GM19043 (cell line): Measurements from ENCODE around the gene RBBP8NL.

Experiments
- ATAC-seq: cut with Tn5 transposase; IDR thresholded peaks from one replicate; pipeline ENCODE4 v1.9.1; 2021; ENCODE audit warnings: low read depth; ENCODE audit not compliant: unreplicated experiment

RBBP8NL gene

DNA sequence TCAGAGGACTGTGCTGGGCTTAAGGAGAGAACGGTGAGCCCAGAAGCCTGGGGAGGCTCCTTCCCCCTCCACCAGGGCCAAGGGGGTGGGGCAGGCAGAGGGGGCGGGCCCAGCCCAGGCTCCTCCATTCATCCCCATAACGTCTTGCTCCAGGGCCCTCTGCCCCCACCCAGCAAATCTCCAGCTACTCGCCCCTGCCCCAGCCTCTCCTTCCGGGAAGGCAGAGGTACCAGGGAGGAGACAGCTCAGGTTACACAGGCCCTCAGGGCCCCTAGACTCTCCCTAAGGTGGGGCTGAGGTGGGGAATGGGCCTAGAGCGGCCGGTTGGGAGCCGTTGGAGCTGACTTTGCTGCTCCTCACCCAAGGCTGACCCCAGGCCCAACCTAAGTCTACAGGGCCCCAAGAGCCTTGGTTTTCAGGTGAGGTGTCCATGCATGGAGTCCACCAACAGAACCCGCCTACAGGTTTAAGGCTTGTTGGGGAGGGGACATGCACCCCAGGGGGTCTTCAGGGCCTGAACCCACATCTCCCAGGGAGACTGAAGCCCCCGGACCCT is 61.4 kb downstream of the RBBP8NL start:
- ATAC-seq: no peak

DNA sequence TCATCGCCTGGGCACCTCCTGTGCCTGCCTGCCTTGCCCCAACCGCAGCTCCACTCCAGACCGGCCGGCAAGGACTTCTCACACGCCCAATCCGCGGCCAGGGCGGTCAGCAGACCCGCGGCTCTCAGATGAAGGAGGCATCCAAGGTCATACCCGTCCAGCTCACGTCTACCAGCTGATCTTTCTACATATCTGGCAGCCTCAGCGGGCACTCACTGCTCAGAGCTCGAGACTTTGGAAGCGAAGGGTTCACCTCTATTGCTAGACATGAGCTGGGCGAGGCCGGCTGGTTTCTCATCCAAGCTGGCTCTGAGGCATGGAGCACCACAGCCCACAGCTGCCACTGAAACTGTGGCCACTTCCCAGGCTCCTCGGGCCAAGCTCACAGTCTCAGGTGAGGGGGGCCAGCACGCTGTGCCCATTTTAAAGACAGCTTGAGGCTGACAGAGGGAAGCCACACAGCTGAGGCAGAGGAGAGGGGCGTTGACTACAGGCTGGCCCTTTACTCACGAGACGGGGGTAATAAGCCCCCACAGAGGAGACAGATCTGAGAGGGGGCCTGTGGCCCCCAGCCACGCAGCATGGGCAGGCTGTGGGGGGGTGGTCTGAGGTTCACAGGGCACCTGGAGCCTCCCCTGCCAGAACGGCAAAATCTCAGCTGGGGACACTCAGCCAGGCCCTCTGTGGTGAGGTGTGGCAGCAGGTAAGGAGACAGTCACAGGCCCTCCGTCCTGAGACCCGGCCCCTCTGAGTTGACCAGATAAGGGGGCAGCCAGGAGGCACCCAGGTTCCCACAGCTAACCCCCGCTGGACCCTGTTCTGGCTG is 62.2 kb downstream of the RBBP8NL start:
- ATAC-seq: no peak

DNA sequence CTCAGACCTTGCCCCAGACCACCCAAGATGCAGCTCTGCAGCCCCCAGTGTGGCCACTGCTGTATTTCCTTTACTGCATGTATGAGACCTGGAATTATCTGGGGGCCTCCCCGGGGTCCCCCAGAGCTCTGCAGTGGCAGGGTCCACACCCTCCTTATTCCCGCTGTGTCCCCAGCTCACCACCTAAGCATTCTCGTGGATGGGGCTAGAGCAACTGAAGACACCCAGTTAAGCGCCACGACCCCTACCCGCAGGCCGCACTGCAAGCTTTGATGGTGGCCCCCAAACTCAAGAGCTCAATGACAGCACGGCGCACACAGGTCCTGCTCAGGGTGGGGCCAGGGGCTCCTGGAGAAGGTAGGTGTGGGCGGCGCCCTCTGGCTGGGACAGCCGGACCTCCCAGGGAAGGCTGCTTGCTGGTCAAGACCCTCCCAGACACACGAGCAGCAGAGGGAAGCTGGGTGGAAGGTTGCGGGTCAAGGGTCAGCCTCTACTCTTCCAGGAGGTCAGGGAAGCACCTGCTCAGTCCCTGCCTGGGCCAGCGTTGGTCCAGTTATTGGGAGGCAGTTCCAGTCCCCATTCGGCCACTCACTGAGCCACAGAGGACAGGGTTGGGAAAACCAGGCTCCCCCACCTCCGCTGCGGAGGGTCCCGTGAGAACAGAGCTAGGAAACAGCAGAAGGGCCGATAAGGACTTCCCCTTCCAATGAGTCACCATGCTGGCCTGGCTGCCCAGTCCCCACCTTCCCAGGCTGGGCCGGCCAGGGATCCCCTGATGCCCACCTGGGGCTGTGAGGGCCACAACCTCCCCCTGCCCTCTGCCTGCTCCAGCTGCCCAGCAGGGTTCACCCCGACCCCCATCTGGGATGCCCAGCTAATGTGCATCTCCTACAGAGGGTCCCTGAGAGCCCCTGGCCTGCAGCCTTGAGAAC is 63.2 kb downstream of the RBBP8NL start:
- ATAC-seq: no peak

DNA sequence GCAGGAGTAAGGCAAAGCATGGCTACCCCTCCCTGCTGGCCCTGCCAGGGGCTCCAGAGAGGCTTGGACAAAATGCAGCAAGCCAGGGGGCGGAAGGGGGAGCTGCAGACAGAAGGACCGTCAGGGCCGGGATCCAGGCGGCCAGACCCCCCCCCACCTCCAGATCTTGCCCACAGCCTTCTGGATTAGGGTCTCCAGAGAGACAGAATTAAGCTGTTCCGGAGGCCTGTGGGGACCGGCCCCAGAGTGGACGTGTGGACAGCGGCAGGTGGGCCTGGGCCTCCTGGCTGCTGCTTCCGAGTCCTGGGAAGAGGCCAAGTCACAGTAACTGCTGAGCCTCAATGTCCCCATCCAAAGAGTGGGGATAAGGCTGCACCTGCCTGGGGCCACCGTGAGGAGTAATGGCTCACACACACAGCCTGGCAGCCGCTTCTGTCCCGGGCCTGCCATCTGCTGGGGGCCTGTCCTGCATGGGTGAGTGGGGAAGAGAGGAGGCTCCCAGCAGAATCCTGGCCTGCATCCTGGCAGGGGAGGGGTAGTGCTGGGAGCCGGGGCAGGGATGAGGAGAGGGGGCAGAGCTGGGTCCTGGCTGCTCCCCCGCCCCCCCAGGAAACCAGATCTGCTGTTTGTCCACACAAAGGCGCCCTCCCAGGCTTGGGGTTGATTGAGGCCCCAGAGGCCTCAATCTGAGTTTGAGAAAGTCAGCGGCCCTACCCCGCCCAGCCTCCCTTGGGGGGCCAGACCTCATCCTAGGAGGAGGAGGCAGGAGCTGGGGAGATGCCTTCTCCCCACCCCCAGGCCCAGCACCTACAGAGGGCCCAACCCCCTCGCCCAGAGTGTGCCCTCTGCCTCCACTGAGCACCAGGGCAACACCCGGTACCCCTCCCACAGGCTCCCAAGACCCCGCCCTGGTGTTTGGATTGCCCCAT is 64.1 kb downstream of the RBBP8NL start:
- ATAC-seq: no peak

DNA sequence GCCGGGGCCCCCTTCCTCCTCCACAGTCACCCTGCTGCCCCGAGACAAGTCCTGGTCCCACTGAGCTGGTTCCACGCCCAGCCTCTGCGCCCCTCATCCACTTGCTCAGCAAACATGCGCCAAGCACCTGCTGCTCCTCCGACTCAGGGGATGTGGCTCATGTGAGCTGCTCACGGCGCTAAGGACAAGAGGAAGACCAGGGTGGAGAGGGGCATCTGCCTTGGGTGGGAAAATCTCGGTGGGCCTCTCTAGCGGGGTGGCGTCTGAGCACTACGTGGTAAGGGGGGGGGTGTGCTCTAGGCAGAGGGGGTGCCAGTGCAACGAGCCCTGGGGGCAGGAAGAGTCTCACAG is 64.8 kb downstream of the RBBP8NL start:
- no peak for ATAC-seq

DNA sequence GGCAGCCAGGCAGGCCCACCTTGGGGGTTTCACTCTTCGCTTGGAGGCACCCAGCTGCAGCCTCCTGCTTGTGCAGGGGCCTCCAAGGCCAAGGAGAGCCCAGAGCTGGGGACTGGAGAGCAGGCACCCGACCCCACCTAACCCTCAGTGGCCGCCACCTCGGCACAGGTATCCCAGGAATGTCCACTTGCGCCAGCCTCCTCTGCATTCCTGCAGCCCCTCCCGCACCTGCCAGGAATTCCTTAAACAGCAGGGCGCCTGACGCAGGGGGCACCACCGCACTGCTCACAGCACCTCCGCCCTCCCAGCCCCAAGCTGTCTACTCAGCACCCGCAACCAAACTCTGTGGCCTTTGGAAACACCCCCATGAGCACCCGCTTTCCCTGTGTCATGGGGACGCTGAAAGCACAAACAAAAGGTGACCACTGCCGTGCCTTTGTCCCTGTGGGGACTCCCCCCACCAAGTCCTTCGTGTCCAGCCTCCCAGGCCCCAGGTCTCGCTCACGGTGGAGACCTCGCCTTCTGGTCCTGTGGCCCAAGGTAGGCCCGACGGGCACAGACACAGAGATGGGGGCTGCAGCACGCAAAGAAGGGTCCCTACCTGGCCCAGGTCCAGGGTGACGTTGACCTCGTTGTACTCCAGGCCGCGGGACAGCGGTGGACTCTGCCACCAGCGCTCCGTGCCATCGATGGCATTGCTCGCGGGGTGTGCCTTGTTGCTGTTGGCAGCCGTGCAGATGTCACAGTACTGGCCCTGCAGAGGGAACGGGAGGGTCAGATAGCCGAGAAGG is 65.3 kb downstream of the RBBP8NL start:
- ATAC-seq: no peak

DNA sequence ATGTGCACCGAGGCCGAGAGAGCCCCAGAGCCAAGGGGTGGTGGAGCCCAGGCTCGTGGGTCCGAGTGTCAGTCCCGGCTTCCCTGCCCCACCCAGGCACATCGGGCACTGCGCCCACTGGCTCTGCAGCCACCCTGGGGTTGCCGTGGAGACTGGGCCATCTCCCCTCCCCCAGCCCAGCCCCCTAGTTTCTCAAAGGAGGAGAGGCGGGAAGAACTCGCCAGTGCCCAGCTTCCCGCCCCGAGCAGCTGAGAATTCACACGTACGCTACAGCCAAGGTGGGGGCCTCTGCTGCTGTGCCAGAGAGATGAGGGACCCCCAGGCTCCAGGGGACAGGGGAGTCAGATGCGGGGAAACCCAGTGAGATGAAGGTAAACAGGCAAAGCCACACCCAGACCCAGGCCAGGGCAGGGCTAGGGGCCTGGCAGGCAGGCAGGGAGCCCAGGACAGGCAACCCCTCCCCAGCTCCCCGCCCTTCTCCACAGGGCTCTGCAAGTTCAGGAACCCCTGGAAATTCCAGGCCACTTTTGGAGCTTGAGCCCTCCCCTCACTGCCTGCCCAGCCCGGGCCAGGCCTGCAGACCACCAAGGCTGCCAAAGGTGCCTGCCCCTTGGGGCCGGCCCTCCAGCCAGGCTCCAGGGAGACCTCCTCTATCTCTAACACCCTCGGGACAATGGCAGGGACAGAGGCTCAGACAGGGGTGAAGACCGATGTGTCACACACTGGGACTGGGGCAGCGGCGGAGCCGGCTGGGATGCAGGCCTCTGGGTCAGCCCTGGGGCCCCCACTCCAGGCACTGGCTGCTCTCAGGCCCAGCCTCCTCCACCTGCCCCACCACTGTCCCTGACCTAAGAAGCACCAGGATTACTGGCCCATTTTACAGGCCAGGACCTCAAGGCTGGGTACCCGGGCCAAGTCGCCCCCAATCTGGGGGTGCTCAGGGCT is 66.2 kb downstream of the RBBP8NL start:
- no peak for ATAC-seq
